Stimulated activated CD8-positive, alpha-beta memory T cell treated with anti-CD3 and anti-CD28 coated beads, Interleukin-15, amount 100 ng/mL, for 48 hours (primary cell): Measurements from ENCODE around the gene GFPT2.

Experiments used
- DNase-seq, 2 donors: peaks; one replicate each; pipeline ENCODE4 v3.0.0-alpha.2; 2020; ENCODE audit warnings: low read depth in 2 of 2

The GFPT2 gene

GRCh38 chr5:180350711-180351465 is 2.2 kb downstream of the GFPT2 start:
- no peak for DNase-seq

- no peak for DNase-seq
These were observed 2.8 kb downstream of the GFPT2 start for GRCh38 chr5:180350296-180350695.

- no peak for DNase-seq
These were observed 3.7 kb downstream of the GFPT2 start for GRCh38 chr5:180349391-180349790.

GRCh38 chr5:180348336-180348735 is 4.8 kb downstream of the GFPT2 start:
- DNase-seq = no peak

DNA sequence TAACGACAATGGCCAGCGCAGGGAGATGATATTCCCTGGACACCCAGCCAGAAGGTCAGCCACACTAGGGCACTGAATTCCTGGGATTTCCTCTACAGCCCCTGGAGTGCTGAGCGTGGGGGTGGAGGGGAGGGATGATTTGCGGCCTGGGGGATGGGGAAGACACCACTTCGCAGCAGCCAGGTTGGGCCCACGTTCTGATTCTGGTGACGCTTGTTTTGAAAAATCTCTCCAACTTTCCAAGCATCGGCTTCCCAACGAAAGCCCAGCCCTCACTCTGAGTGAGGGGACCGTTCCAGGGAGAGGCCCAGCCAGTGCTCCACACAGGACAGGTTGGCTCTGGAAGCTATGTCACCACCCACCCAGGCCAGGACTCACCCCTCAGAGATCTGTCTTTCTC is 5.4 kb downstream of the GFPT2 start:
- DNase-seq = no peak

DNA sequence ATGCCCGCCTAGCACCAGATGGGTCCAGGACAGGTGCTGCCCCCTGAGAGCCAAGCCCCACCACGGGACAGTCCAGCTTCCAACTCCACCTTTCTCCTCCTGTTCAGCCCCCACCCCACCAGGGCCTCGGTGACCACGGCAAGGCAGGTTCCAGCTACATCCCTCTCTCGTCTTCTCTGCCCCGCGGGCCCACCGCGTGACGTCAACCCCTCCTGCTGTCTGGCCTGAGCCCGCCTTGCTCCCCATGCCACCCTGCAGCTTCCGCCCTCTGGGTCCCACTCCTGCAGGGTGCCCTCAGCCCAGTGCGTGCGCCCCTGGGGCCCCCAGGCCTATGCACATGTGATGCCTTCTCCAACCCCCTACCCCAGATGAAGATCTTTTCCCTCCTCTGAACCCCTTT is 6.8 kb downstream of the GFPT2 start:
- no peak for DNase-seq

GRCh38 chr5:180345781-180346180 is 7.4 kb downstream of the GFPT2 start:
- no peak for DNase-seq

DNA sequence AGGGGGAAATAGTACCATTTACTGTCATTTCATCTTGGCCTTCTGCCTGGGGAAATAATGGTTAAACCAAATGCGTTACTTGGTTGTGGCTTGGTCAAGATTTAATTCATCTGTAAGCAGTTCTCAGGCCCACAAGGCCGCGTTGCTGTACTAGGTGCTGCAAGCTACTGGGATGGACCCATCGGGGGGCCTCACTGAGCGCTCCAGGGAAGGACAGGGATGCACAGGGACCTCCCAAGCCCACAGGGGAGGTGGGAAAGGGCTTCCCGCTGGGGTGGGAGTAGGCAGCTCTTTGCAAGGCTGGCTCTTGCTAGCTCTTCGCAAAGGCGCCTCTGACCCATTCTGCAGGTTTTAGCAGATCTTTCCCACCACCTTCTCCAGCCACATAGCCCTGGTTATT is 8.0 kb downstream of the GFPT2 start:
- no peak for DNase-seq

DNA sequence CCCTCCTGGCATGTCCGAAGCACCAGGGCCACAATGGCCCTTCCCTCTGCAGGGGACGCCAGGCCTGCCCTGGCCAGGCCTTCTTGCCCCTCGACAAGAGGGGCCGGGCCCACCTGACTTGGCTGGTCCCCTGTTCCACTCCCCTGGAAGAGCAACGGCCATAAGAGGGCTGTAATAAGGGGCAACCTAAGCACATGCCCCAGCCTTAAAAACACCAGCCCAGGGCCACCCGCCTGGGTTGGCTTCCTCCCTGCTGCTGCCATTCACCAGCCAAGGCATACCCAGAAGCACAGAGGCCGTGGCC is 8.5 kb downstream of the GFPT2 start:
- no peak for DNase-seq

- DNase-seq = no peak
These were observed 9.1 kb downstream of the GFPT2 start for GRCh38 chr5:180343831-180344695.

DNA sequence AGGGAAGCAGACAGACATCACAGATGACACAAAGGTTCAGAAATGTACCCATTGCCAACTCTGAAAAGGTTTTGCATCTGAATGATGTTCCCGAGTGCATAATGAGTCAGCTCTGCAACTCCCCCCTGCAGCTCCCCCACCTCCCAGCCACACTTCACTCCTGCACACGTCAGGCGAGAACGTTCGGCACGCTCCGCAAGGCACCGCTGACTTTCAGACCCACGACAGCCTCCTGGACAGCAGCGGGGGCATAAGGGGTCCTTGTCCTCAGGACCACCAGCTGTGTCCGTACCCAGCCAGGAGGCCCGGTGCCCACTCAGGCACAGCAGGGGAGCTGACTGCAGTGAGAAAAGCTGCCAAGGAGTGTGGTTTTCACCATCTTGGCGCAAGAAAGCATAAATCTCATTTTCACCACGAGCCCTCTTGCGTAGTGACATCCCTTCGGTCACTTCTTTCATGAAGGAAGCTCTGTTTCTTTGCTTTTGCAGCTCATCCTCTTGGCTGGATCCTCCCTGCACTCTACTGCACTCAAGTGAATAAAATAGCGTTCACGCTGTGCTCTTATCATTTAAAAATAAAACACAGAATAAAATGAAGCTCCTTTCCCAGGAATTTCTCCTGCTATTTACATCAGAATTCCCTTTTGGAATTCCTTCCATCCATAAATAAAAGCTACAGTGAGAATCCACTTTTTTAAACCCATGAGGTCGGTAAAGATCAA is 9.9 kb downstream of the GFPT2 start:
- DNase-seq = no peak

DNA sequence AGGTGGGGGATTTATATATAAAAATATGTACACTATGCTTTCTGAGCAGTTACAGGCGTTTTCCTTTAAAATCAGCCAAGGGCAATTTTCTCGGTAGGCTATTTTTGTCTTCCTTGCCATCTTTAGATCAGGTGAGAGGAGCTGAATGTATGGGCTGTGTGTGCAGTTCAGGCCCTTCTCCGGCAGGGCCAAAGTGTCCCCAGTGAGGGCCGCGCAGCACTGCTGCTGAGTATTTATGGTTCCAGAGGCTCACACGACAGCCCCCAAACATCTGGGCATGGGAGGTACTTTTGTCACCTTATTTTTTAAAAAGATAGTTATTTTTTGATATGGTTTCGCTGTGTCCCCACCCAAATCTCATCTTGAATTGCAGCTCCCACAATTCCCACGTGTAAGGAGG is 11.5 kb downstream of the GFPT2 start:
- DNase-seq = no peak

DNA sequence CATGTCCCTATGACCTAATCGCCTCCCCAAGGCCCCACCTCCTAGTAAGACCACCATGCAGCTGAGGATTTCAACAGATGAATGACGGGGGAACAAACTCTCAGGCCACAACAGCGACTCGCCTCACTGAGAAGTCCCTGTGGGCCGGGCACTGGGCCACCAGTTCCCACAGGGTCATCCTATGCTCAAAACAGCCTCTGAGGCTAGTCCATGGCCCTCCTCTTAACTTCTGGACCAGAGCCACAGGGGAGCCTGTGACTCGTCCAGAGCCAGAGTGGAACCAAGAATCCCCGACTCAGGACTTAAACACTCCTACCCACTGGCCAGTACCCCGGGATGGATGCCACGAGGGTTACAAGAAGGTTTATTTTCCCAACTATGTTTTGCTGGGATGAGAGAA is 12.3 kb downstream of the GFPT2 start:
- DNase-seq = no peak

GRCh38 chr5:180339583-180340183 is 13.5 kb downstream of the GFPT2 start:
- no peak for DNase-seq

DNA sequence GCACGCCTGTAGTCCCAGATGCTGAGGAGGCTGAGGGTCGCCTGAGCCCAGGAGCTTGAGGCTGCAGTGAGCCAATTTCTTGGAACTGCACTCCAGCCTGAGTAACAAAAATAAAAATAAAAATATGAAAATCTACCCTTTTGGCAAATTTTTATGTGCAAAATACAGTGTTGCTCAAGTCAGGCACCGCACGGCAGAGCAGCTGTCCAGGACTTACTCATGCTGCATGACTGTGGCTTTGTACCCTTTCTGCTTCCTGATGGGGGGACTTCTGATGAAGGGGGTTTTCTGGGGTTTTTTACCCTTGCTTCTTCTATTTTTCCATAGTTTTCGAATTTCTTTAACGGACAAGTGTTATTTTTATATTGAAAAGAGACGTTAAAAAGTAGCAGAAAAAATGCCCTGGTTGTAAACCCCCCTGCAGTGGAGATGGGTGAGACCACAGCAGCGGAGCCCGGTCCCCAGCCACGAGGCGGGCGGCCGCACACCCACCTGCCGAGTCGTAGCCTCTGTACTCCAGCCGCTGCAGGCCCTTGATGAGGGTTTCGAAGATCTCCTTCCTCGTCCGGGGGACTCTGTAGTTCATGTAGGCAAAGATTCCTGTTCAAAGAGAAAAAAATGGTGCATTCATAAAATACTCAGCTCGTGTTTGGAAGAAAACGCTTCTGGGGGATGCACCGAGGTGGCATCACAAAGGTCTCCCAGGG is 15.0 kb downstream of the GFPT2 start:
- DNase-seq = no peak

GRCh38 chr5:180336234-180337020 is 16.7 kb downstream of the GFPT2 start:
- no peak for DNase-seq

- no peak for DNase-seq
These were observed 17.4 kb downstream of the GFPT2 start for GRCh38 chr5:180335614-180336233.

DNA sequence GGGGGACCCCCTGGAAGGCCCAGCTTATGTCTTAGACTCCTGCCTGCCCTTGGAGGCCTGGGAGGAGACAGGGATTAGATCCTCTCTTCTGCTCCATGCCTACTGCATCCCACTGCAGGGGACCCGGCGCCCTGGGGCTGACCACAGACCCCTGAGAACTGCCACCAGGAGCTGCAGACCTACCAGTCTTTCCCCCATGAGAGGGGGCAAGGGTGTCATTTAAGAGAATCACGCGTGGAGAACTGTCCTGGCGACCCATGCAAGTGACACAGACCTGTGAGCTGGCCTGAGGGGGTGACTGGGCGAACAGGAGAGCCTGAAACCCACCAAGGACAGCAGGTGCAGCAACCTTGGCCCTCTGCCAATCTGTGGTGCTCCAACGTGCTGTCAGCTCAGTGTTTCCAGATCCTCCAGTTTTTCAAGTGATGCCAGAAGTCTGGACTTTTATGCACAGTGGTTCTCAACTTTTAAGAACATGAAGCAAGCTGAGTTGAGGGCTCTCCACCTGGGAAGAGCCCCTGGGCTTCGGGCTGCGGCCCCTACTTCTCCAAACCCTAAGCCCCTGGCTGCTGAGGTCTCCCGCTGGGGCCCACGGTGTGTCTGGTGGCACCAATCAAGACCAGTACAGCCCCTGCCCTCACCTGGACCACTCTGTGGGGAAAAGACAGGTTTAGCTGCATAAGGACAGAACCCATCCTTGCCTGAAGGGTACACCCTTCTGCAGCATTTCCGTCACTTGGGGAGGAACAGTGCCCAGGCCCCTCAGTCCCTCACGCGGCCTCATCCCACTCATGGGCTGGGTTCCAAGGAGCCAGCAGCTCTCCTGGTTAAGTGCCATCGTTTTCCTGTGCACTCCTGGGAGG is 18.2 kb downstream of the GFPT2 start:
- DNase-seq = no peak

- DNase-seq = no peak
These were observed 19.0 kb downstream of the GFPT2 start for GRCh38 chr5:180334176-180334575.
